SK-N-DZ (cell line): ENCODE data around the gene PYGM.
"Not testable (repeated sequence)": the region's sequence is repeated elsewhere in the genome, so short reads cannot be mapped to it uniquely, and the experiment has no call there.

Experiments used
- DNase-seq: peaks from one replicate; pipeline ENCODE4 v3.0.0-alpha.2; 2015; ENCODE audit warnings: low spot score

Gene PYGM

GRCh38 chr11:64717268-64717578 is 42.6 kb downstream of the PYGM start:
- DNase-seq, result no peak

GRCh38 chr11:64716473-64717267 is 43.1 kb downstream of the PYGM start:
- peak; percentile 61 for DNase-seq

DNA sequence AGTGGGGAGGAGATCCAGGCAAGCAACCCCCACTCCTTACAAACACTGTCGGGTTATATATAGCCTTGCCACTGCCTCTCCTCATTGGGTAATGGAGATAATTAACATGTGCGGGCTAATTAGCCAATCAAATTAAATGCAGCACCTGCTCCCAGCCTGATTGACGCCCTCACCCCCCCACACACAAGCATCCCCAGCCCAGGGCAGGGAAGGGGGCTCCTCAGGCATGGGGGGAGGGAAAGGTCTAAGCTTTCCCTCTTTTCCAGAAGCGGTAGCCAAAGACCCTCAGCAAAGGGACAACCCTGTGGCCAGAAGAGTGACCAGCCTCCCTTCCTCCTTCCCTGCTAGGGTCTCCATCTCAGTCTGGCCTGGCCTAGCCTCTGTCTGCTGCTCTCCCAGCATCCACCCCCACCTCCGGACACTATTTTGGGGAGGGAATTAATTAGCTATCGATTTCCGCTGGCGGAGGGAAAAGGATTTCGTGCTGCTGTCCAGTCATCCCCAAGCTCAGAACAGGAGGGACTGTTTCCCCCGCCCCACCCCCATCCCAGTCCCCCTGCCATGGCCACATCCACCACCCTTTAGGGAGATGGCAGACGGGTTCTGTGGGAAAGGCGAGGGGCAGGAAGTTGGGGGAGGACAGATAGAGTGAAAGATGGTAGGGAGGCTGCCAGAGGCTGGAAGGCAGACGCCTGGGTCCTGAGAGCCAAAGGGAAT is 43.9 kb downstream of the PYGM start:
- no peak for DNase-seq

GRCh38 chr11:64715110-64715509 is 44.7 kb downstream of the PYGM start:
- no peak for DNase-seq

DNA sequence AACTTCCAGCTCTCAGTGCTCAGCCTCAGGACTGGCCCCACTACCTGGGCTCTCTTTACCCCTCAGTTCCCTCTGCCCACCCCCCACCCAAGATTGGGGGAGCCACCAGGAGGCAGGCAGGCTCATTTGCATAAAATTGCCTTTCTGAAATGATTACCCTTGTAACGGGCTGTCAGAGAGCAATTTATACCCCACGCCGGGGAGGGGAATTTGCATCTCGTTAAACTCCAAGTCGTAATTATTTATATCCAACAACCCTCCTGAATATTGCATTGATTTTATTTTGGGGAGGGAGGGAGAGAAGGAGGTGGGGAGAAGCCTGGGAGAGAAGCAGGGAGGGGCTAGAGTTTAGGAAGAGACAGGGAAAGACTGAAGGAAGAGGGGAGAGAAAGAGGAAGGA is 45.1 kb downstream of the PYGM start:
- DNase-seq, result no peak

DNA sequence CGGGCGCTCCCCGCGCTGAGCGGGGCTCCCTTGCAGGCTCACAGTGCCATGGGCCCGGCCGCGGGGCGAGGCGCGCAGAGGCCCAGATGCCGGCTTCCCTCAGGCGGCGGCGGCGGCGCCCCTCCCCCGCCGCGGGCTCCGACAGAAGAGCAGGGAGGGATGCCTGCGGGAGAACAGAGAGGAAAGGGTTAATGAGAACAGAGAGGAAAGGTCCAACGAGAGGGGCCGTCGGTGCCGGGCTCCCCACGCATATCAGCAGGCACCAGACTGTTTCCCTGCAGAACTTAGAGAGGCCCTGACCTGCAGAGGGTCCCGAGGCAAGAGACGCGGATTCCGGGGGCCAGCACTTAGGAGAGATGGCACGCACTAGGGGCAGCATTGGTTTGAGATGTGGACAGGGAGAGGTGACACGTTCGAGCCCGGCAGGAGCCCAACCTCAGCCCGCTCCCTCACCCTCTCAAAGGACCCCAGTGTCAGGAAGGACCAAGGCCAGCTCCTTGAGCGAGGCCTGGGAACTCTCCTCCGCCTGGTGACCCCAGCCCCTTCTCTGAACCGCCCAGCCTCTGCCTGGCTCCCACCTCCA is 45.9 kb downstream of the PYGM start:
- no peak for DNase-seq

- DNase-seq, result no peak
Observed at GRCh38 chr11:64713016-64713707, 46.6 kb downstream of the PYGM start.

- no peak for DNase-seq
Observed at GRCh38 chr11:64712430-64713015, 47.3 kb downstream of the PYGM start.

DNA sequence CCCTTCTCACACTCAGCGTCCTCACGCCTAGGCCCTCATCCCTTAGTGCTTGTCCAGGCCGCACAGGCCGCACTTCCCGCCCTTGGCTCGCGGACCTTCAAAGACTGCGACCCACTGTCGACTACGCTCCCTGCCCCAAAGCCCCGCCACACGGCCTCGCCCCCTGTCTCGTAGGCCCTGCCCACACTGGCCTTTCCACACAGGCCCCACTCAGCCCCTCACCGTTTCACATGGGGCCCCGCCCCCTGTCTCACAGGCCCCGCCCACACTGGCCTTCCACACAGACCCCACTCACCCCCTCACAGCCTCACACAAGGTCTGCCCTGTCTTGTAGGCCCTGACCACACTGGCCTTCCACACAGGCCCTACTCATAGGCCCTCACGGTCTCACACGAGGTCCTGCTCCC is 47.8 kb downstream of the PYGM start:
- no peak for DNase-seq

GRCh38 chr11:64711138-64711955 is 48.4 kb downstream of the PYGM start:
- peak; percentile 50 for DNase-seq

GRCh38 chr11:64710418-64711137 is 49.2 kb downstream of the PYGM start:
- DNase-seq, result no peak

GRCh38 chr11:64705501-64705900 is 54.3 kb downstream of the PYGM start:
- no peak for DNase-seq

DNA sequence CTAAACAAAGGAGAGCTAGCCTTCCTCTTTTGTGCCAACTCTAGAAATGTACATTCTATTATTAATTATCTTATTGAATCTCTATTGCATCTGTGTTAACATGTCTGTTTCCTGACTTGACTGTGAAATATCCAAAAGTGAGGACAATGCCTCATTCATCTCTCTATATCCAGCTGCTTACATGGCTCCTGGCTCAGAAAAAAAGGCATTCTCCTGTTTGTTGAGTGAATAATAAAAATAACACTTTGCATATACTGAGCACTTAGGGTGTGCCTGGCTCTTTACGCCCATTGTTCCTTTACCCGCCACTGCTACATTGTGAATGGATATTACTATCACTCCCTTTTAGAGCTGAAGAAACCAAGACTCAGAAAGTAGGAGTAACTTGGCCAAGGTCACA is 56.7 kb downstream of the PYGM start:
- DNase-seq, result no peak

DNA sequence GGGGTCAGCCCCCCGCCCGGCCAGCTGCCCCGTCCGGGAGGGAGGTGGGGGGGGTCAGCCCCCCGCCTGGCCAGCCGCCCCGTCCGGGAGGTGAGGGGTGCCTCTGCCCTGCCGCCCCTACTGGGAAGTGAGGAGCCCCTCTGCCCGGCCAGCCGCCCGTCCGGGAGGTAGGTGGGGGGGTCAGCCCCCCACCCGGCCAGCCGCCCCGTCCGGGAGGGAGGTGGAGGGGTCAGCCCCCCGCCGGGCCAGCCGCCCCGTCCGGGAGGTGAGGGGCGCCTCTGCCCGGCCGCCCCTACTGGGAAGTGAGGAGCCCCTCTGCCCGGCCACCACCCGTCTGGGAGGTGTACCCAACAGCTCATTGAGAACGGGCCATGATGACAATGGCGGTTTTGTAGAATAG is 57.8 kb downstream of the PYGM start:
- not testable (repeated sequence) for DNase-seq

- no peak for DNase-seq
Observed at GRCh38 chr11:64698427-64698826, 61.3 kb downstream of the PYGM start.

- no peak for DNase-seq
Observed at GRCh38 chr11:64697663-64698375, 62.0 kb downstream of the PYGM start.
